Bronchial smooth muscle cell (primary cell): ENCODE data around the gene XPO4. TPM values are rescaled to one million over a fixed set of nuclear protein-coding genes. Genes with fewer than 3 reads are reported as not detected.

ENCODE experiments used
- total RNA-seq: library from RNA; depleted of rRNA; stranded (reverse); fragments of >200 nt; gene quantifications from 2 replicates; pipeline ENCODE4 v1.2.1, GENCODE V29; 2014

The XPO4 gene
- total RNA-seq: 7.8 and 11.3 TPM in 2 replicates

GRCh38 chr13:20902438-20903163 is at the start of gene XPO4:
Gene XPO4, minus strand, starts transcription at chr13:20902746. Its CDS starts 8 bp downstream, at chr13:20902738.

GRCh38 chr13:20773194-20774080 is 129.1 kb downstream of the XPO4 start, which contains the start of gene EEF1AKMT1:
Gene EEF1AKMT1, minus strand, starts transcription at chr13:20773961. Its CDS starts 16,363 bp downstream, at chr13:20757598.

Other genes starting within 250 kb of the XPO4 start
- 1.4 and 2.0 TPM in 2 replicates for gene IL17D, start 199.0 kb downstream of the XPO4 start, total RNA-seq
- 10.8 and 11.0 TPM in 2 replicates for gene EEF1AKMT1, start 128.8 kb downstream of the XPO4 start, total RNA-seq
- gene LATS2, start 158.8 kb upstream of the XPO4 start, total RNA-seq: 10.2 and 12.0 TPM in 2 replicates
- gene SAP18, start 237.4 kb upstream of the XPO4 start, total RNA-seq: 85.0 and 109 TPM in 2 replicates